HL-60 (cell line): ENCODE measurements around the gene ELP2.

ENCODE experiments used
- CTCF ChIP-seq: IDR thresholded peaks from one replicate; pipeline ENCODE4 v1.5.1; 2011; ENCODE audit warnings: low read length, control low read depth, inconsistent platforms; ENCODE audit not compliant: insufficient read depth
- GABPA ChIP-seq: IDR thresholded peaks from 2 replicates; pipeline ENCODE4 v1.6.1; 2012; ENCODE audit warnings: low read depth
- POLR2AphosphoS5 ChIP-seq: IDR thresholded peaks from 2 replicates; pipeline ENCODE4 v1.6.1; 2012; ENCODE audit warnings: low read depth
- REST ChIP-seq: IDR thresholded peaks from 2 replicates; pipeline ENCODE4 v1.6.1; 2012; ENCODE audit warnings: low read depth; ENCODE audit not compliant: insufficient replicate concordance

GRCh38 chr18:36199691-36200295 is 70.1 kb downstream of the ELP2 start:
- no peak for TF ChIP-seq CTCF
- no peak for TF ChIP-seq POLR2AphosphoS5
- TF ChIP-seq GABPA, result no peak
- TF ChIP-seq REST, result no peak
